CD4-positive, alpha-beta T cell treated with Interferon alpha-2 for 1 hour (primary cell): ENCODE results near the gene ZMIZ1.

ENCODE experiments used
- DNase-seq, 2 donors: peaks; one replicate each; pipeline ENCODE4 v3.0.0-alpha.2; 2020 to 2022

Gene ZMIZ1

DNA sequence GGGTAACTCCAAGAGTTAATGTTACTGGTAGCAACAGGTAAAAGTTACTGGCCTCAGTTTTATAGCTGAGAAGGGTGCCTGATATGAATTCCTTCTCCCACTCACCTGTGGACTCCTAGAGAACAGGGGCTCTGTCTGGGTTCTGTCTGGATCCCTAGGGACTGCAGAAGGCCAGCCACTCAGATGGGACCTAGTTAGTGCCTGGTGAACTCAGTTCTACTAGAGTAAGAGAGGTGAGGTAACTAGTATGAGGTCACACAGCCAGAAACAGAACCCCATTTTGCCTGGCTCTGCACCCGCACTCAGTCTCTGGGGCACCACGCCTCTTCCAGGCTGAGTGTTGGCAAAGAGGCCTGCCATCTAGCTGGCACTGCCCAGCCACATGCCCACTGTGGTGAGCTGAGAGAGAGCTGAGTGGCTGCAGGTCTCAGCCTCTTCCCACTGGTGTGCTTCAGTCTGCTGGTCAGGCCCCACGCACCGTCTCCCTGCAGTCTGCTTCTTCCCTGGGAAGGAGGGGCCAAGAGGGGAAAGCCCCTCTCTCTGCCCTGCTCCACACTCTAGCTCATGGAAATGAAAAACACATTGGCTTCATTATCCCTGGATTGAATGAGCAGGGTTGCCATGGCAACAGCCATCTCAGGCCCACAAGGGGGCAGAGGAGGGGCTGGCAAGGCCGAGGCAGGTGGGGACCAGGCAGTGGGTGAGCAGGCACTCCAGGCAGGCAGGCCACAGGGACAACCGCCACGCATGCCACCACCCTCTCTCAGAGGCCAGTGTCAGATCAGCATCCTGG is 110.6 kb downstream of the ZMIZ1 start:
- no peak for DNase-seq

DNA sequence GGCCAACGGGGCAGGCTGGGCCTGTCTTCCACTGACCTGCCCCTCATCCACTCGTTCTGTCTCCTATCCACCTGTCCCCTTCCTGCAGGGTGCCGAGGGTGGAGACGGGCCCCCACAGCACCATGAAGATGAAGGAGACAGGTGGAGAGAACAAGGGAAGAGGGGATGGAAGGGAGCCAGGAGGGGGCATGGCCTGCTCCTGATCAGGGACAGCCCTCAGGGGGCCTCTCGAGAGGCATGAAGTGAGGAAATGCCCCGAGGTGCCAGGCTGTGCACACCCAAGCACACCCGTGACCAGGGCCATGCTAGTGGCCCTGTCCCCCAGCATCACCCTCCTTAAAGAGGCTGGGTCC is 111.2 kb downstream of the ZMIZ1 start:
- DNase-seq, result no peak

DNA sequence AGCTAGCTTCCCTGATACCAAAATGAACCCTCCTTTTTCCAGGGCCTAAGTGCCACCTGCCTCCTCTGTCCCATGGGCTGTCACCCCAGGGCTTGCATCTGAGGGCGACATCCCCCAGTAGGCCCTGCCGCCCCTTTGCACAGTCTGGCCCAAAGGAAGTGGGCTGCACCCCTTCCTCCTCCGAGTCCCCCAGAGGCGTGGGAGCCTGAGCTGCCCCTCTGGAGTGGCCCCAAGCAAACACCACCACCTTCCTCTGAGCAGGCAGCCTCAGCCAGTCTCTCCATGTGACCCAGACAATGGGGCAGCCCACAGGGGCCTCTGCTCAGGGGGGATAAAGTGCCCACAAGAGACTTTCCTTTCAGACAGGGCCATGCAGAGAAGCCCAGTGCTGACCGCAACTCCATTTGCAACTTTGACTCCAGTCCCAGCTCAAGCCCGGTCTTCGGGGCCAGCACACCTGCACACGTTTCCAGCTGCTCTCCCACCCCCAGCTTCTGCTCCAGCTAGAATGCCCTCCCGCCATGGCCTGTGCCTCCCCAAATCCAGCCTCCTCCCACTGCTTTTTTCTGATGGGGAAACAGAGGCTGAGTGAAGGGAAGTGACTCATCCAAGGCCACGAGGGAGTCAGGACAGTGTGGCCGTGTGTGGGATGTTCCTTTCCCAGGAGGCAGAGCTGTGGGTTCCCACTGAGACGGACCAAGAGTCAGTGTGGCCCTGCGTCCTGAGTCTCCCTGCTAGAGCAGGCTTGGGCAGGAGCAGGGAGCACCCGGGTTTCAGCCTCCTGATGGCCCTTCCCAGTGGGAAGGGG is 111.9 kb downstream of the ZMIZ1 start:
- DNase-seq, result no peak

DNA sequence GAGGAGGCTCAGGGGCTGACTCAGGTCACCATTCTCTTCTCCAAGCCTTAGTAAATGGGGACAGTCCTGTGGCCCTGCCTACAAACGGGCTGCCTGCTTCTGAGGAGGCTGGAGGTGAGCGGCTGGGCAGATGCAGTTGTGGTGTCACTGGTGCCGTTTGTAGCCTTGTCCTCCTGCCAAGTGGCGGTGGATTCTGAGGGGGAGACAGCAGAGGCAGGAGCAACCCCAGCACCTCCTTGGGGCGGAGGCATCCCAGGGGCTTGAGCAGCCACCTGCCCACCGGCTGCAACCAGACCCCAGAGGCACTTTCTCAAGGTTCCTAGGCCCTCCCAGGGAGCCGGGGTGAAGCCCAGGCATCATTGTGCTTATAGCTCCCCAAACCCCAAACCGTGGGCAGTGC is 112.5 kb downstream of the ZMIZ1 start:
- no peak for DNase-seq

DNA sequence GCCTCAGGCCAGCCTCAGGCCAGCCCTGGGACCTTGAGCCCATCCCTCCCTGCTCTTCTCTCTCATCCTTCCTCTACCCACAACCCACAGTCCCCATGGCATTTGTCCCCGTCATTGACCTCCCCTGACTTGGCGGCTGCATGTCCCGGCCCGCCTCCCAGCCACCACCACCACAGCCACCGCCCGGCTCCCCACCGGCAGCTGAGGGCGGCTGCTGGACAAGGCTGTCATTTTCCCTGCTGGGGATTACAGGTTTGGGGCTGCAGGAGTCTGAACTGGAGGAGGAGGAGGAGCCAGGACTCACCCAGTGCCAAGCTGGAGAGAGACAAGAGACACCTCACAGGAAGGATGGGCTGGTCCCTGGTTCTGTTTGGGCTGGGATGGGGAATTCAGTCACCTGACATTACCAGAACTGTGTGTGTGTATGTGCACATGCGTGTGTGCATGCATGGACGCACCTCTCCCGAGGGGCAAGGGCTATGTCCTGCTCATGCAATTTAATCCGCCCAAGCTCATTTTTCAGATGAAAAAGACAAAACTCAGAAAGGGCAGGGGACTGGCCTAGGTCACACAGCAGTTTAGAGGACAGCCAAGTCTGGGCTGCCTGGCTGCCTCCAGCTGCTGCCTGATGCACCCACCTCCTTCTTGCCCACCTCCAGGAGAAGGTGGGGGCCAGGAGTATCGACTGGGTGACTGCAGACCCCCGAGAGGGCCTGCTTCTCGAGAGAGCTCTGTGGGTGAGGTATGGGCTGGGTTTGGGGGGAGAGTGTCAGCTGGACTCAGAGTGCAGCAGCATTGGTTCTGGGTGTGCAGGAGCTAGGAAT is 113.1 kb downstream of the ZMIZ1 start:
- no peak for DNase-seq

DNA sequence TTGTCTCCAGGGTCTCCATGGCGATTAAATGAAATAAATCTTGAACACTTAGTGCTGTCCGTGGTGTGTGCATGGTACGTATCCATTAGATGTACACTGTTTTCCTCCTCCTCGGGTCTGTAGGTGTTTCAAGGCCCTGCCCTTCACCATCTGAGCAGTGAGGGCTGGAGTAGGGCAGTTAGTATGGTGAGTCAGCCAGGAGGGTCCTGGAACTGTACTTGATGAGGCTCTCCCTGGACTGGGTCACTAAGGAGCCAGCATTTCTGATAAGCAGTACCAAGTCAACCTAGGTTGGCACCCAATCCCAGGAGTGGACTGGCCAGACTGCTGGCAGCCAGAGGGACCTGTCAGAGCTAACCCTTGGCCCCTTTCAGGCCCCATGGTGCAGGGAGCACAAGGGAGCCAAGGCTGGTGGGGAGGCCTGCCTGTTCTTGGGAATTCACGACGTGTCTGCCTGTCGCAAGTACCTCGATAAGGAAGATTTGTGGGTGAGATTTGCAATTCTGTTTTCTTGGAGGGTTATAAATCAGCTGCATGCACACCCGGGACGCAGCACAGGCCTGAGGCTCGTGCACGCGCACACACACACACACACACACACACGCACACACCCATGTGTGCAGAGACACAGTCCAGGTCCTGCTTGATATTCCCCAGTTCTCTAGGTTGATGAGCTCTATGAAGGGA is 114.2 kb downstream of the ZMIZ1 start:
- DNase-seq, result no peak

DNA sequence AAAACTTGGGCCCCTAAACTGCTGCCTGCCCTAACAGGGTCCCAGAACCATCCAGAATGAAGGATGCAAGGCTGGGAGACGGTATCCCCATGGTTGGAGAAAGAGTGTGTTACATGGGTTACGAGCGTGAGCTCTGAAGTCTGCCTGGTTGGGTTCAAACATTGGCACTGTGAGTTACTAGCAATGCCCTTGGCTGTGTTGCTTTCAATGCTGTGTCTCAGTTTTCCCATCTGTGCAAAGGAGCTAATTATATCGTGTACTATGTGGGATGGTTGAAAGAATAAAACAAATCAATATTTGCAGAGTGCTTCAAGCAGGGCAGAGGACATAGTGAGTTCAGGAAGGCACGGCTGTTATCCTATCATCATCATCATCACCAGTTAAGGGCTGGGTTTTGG is 114.7 kb downstream of the ZMIZ1 start:
- DNase-seq, result no peak

DNA sequence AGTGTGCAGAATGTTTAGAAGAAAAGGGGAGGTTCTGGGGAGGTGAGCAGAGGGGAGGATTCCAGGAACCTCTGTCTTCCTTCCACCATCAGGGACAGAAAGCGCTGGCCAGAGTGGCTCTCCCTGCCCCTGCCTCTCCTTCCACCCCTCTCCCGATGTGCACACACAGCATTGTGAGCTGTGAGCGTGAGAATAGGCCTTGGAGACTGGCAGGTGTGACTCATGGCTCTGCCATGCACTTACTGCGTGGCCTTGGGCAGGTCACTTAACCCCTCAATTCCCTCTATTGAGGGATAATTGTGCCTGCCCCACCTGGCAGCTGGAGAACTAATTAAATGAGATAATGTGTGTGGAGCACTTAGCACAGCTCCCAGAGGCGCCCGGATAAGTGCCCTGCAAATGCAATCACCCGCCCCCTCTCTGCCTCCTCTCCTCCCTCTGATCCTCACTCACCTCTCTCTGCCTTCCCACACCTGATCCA is 115.4 kb downstream of the ZMIZ1 start:
- DNase-seq, result no peak

DNA sequence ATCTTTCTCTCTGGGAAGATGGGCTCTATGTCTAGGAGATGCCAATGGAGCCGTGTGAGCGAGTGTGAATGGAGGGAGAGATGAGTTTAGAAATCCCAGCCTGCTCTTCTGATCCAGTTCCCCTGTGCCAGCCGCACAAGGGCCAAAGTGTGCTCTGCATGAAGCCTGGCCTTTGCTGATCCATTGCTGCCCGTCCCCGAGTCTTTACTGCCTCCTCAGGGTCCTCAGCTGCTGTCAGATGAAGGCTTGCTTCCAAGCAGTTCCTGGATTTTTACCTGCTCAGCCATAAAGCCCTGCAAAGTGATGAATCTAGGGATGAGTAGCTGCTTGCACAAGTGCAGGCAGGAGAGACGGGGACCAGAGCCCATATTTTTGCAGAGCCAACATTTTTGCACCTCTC is 115.9 kb downstream of the ZMIZ1 start:
- DNase-seq, result no peak

DNA sequence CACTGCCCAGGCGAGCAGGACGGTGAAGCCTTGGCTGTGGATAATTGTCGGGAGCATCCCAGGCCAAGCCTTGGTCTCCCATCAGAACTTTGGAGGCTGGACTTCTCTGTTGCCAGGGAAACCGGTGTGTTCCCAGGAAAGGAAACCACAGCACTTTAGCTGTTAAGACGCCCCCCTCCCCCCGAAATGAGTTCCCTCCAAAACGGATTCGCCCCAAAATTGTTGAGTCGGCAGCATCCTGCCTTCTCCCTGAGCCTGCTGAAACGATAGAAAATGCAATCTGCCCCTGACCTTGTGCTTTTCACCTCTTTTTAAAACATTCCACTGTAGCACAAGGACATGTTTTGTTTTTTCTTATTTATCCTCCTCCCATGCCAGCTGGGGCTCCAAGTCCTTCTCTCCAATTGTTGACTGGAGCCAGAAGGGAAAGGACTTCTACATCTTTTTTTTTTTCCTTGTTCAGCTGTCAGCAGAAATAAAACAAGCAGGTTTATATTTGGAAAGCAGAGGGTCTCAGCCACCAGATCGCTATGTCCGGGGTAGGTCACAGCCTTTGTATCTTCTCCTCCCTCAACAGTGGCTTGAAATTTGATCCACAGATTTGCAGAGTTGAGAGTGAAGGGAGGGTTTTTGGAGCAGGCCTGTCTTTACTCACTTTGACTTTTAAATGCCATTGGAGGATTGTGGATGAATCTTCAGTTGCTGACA is 116.5 kb downstream of the ZMIZ1 start:
- no peak for DNase-seq

DNA sequence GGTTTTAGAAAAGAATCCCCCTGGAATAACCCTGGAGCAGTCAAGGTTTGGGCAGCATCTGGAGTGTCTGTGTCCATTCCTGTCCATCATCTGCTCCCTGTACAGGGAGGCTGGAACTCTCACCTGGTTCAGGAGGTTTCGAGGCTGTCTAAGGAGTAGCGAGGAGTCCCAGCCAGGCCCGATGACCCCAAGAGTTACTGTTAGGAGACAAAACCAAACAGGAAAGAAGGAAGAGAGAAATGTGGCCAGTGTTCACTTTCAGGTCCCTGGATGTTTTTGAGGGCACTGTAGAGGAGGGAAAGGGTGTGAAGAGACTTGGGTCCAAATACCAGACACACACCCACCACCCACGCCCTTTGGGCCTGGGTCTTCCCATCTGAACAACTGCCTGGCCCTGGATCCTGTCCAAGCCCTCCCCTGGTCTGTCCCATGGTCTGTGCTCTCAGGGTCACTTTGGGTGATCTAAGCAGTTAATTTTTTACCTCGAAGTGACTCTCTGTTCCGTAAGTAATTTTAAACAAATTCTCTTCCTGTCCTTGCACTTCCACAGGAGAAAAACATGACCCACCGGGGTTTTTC is 117.1 kb downstream of the ZMIZ1 start:
- DNase-seq, result no peak

DNA sequence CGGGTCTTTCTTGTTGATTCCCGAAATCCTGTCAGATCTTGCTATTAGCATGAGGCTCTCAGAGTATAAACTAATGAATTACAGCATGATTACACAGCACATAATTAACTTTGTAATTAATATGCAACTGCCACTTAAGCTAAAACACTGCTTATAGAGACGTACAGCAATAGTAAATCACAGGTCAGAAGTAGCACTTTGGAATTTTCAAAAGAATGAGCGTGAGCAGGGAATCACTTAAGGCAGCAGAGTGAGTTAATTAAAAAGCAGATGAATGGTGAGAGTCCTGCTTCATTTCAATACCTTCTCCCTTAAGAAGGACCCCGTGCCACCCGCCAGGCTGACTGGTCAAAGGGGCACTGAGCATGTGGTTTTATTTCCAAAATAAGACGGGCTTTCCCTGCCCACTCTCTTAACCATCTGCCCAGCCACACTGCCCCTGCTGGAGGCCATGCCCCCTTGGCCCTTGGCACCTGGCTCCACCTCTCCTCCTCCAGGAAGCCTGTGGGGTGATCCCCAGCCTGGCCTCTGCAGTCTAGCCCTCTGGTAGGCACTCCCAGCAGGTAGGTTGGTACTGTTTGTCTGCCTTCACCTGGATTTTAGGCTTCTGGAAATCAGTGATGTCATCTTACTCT is 117.8 kb downstream of the ZMIZ1 start:
- DNase-seq, result no peak

DNA sequence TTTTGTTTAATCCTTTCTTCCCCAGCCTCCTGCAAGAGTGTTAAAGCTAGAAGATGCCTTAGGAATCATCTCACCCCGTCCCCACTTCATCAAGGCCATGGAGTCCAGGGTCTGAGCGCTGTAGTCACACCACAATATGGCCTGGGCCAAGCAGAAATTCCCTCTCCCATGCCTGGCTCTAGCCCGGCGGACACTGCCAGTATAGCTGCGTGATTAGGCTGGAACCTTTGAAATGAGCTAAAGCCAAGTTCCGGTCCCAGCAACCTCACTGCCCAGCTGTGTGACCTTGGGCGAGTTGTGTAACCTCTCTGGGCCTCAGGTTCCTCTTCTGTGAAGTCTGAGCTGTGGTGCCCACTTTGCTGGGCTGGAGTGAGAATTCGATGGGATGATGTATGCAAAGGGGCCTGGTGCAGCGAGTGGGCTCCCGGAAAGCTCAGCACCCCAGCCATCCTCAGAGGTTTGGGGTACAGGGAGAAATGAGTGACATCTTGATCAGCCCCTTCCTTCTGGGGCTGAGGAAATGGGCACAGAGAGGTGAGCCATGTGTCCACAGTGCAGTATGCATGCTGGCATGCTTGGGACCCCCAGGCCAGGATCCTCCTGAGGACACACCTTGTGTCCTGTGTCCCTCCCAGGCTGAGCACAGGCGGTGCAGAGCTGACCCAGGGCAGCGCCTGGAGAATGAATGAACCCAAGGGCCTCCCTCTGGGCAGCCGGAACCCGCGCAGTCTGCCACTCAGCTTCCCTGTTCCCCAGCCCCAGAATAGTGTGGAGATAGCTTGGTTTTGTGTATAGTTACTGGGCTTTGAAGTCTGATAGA is 118.6 kb downstream of the ZMIZ1 start:
- DNase-seq, result no peak

DNA sequence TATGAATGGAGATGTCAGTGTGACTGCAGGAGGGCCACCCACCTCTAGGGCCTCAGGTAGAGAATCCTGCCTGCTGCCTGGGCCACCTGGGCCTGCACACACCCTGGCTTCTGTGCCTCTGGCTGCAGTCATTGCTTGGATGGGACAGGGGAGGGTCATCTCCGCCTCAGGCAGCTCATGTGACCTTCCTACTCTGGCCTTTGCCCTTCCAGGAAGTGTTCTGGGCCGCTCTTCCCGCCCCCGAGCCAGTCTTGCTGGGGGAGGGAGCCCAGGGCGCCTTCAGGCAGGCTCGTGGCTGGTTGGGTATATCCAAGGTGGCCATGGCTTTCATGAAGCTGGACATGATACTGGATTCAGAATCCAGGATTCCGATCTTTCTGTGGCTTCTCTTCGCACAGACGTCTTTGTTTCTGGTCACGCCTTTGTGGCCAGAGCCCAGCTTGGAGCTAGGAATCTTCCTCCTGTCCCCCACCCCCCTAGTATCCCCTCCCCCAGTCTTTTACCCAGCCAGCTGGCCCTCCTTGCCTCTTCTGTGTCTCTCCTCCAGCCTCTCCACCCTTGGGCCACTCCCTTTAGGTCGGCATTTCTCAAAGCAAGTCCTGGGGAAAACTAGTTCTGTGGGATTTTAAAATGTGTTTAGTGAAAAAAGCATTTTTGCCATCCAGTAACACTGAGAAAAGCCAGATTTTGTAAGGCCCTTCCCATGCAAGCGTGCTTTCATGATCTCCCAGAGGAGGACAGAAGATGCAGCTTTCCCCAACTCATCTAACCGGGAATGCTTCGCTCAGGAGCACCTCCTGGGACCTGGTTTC is 119.6 kb downstream of the ZMIZ1 start:
- DNase-seq, result no peak

DNA sequence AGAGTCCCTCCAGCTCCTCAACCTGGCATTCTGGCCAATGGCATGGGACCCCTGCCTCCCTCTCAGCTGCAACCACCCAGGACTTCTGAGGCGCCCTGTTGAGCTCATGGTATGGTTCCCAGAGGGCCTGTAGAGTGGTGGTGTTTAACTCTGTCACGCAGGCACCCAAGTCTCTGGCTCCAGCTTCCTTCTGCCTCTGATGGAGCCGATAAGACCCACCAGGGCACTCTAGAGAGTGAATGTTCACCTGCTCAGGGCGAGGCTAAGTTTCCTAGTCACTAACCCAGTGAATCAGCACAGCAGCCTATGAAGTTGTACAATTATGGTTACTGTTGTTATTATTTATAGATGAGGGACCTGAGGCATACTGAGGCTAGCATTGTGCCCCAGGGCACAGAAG is 120.4 kb downstream of the ZMIZ1 start:
- no peak for DNase-seq

DNA sequence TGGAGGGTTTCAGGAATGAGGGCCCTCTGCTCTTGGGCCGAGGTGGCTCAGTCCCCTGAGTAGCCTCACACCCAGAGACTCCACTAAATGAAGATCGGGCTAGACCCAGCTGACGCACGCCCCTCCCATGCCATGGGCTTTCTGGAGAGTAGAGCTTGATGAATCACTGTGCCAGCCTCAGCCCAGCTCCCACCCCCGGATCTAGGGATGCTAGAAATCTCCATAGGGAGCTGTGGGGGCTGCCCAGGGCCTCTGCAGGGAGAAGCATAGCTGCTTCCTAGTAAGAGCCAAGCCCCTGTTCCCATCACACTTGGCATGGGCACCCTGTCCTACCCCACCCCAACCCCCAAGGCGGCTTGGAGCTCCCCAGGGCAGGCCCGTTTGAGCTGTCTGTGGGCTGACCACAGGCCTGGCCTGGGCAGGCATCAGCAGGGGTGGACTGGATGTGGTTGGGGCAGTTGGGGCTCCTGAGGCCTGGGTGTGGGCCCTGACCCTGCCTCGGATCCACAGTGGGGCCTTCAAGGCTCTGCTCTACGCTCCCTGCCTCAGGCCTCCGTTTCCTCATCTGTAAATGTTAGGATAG is 121.2 kb downstream of the ZMIZ1 start:
- no peak for DNase-seq

DNA sequence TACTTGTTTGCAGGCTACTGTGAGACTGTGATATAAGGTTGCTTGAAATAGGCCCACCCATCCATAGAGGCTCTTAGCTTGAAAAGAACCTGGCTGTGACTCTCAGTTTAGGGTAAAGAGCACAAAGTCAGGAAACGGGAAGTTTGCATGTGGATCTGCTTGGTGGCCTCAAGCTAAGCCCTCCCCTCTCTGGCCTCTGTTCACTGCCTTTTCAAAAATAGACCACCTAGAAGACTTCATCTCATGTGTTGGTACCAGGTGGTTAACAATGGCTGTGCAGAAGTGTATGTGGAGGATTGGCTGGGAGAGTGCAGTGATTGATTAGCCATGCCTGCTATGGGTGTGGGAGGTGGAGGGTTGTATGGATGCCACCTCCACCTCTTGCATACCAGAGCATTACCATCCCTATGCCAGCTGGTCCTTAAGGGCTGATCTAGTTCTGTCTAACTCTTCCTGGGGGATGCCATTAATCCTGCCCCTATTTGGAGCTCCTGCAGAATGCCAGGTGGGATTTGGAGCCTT is 122.0 kb downstream of the ZMIZ1 start:
- no peak for DNase-seq

DNA sequence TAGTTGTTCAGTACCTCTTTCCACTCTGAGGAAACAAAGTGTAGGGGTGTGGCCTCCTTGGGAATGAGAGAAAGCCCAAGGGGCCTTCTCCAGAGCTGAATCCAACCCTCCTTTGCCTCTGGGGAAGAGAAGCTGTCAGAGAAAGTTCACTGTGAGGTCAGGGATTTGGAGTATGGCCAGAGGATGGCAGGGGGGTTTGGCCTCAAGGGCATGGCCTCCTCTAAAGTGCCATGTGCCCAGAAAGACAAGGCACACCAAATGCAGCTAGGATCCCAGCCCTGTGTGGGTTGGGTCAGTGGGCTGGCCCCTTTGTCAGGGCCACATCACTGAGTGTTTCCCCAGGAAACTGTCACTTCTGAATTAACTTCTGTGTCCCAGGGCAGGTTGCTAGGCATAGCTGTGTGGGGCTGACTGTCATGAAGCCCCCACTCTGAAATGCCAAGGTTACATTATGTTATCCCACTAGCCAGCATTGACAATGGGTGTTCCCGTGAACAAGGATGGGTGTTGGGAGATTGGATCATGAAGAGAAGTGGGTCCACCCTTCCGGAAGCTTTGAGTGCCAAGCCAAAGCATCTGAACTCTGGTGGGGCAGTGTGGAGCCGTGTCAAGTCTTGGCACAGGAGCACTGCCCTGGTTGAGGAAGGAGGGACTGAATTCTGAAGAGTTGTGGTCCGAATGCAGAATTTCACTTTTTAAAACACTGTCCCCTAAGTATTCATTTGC is 123.3 kb downstream of the ZMIZ1 start:
- DNase-seq, result no peak
